Activated T-cell treated with anti-CD3 and anti-CD28 coated beads, Interleukin-2, amount 50 U/mL, for 72 hours (primary cell): ENCODE data around the gene PML. TPM values are rescaled to one million over a fixed set of nuclear protein-coding genes. Genes with fewer than 3 reads are reported as not detected.

Experiments
- ATAC-seq, 2 donors: fragments of 150-1000 bp; cut with Tn5 transposase; replicated peaks in 1 of 2; 2 replicates each; pipeline ENCODE4 v1.10.0; 2021; ENCODE audit warnings: moderate library complexity in 2 of 2, mild to moderate bottlenecking in 1 of 2
- DNase-seq, 2 donors: peaks; one replicate each; pipeline ENCODE4 v3.0.0; 2021 to 2022; ENCODE audit warnings: mixed read lengths in 1 of 2
- H3K27ac Mint-ChIP-seq: one replicate; pipeline ENCODE4 v1.8.0; 2022; ENCODE audit warnings: mild to moderate bottlenecking, moderate library complexity, mixed read lengths
- H3K27me3 Mint-ChIP-seq: one replicate; pipeline ENCODE4 v1.8.0; 2022; ENCODE audit warnings: low read depth, mixed read lengths
- H3K36me3 Mint-ChIP-seq, 2 donors: one replicate each; pipeline ENCODE4 v1.8.0; 2022; ENCODE audit warnings: mixed read lengths in 2 of 2, mild to moderate bottlenecking in 1 of 2; ENCODE audit not compliant: insufficient read depth in 2 of 2
- H3K4me1 Mint-ChIP-seq: one replicate; pipeline ENCODE4 v1.8.0; 2022; ENCODE audit warnings: low read depth, mixed read lengths
- H3K4me3 Mint-ChIP-seq, 2 donors: one replicate each; pipeline ENCODE4 v1.8.0; 2022; ENCODE audit warnings: mild to moderate bottlenecking in 2 of 2, mixed read lengths in 2 of 2, moderate library complexity in 2 of 2
- H3K9me3 Mint-ChIP-seq, 2 donors: one replicate each; pipeline ENCODE4 v1.8.0; 2022; ENCODE audit warnings: mixed read lengths in 2 of 2
- total RNA-seq, 2 donors: library from RNA; stranded (reverse); gene quantifications; one replicate each; pipeline ENCODE4 v1.2.3, GENCODE V29; 2022

The PML gene
- total RNA-seq, 2 donors from 2014 or later, result 70.9 to 71.6 TPM

DNA sequence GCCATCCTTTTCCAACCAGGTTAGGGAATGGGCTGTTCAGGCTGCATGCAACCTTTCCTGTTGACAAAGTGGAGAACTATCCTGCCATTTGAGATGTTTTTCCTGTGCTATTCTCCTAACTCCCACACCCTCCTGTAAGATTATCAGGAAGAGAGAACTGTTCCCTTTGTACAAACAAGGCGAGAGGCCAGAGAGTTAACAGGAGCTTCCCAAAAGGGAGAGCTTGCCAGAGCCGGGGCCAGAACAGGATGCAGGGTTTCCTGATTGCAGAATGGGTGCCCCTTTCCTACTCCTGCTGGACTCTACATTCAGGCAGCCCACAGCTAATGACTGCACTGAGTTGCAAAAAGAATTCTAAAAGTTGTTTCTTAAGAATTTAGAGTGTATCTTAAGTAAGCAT, 17.1 kb downstream of the PML start:
- Mint-ChIP-seq H3K9me3 (peaks cover 0 to under 1% of the 10 kb centered on the region in 2 donors), H3K27me3 (no peaks in the 10 kb centered on the region), H3K36me3 (peaks cover 12 to 37% of the 10 kb centered on the region in 2 donors), H3K4me1 (peaks cover 45% of the 10 kb centered on the region), H3K4me3 (no peak overlapping the region), H3K27ac (no peak overlapping the region)
- DNase-seq, result no peak
- no peak for ATAC-seq

DNA sequence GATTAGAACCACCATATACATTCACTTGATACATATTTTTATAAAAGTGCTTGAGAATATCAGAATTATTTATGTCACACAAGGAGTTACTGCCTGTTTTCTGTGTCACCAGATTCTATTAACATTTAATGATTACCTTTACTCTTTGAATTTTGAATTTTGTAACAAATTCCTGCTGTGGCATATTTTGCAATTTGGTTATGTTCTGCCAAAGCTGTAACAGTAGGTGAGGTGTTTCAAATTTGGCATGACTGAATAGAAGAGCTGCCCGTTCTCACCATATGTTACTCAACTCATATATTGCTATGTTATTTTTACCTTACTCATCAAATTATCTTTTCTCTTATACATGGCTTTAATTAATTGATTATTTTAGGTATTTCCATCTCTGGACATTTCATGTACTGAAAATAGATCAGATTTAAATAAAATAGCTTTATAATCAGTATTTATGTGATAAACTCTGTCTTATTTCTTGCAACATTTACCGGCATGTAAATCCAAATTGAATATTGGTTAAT, 18.9 kb downstream of the PML start:
- Mint-ChIP-seq H3K27me3 (no peaks in the 10 kb centered on the region), H3K4me3 (no peak overlapping the region), H3K36me3 (peaks cover 7 to 27% of the 10 kb centered on the region in 2 donors), H3K27ac (no peak overlapping the region), H3K4me1 (peaks cover 27% of the 10 kb centered on the region), H3K9me3 (no peaks in the 10 kb centered on the region)
- ATAC-seq (no peak), DNase-seq (no peak)

DNA sequence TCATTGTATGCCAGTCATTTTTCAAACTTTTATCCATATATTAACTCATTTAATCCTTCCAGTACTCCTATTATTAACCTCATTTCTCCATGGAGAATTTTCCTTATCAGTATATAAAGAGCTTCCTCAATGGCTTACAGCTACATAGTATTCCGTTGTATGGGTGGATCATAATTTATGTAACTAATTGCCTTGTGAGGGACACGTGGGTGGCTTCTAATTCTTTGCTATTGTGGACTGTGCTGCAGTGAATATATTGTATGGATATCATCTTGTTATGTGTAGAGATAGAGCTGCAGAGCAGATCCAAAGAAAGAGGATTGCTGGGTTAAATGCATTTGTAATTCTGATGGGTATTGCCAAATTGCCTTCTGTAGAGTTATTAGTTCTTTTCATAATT, 25.2 kb downstream of the PML start:
- peaks cover 4 to 14% of the 10 kb centered on the region in 2 donors for H3K36me3 Mint-ChIP-seq
- H3K4me1 Mint-ChIP-seq, result peaks cover 8% of the 10 kb centered on the region
- H3K9me3 Mint-ChIP-seq, result no peaks in the 10 kb centered on the region
- H3K27me3 Mint-ChIP-seq, result no peaks in the 10 kb centered on the region
- no peak for DNase-seq
- no peak for ATAC-seq
- H3K27ac Mint-ChIP-seq, result no peak overlapping the region
- H3K4me3 Mint-ChIP-seq, result no peak overlapping the region

DNA sequence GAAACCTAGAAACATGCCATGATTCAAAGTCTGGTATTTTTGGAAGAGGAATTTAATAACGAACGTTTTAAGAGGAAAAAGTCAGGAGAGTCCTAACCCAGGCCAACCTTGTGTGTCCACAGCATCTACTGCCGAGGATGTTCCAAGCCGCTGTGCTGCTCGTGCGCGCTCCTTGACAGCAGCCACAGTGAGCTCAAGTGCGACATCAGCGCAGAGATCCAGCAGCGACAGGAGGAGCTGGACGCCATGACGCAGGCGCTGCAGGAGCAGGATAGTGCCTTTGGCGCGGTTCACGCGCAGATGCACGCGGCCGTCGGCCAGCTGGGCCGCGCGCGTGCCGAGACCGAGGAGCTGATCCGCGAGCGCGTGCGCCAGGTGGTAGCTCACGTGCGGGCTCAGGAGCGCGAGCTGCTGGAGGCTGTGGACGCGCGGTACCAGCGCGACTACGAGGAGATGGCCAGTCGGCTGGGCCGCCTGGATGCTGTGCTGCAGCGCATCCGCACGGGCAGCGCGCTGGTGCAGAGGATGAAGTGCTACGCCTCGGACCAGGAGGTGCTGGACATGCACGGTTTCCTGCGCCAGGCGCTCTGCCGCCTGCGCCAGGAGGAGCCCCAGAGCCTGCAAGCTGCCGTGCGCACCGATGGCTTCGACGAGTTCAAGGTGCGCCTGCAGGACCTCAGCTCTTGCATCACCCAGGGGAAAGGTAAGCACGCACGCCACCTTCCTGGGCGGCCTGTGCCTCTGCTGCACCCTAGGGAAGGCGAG, 28.4 kb downstream of the PML start:
- Mint-ChIP-seq H3K4me3 (no peak overlapping the region), H3K4me1 (peaks cover 8% of the 10 kb centered on the region), H3K36me3 (peaks cover 7 to 11% of the 10 kb centered on the region in 2 donors), H3K27ac (no peak overlapping the region), H3K9me3 (no peaks in the 10 kb centered on the region), H3K27me3 (no peaks in the 10 kb centered on the region)
- no peak for DNase-seq
- ATAC-seq, result no peak

DNA sequence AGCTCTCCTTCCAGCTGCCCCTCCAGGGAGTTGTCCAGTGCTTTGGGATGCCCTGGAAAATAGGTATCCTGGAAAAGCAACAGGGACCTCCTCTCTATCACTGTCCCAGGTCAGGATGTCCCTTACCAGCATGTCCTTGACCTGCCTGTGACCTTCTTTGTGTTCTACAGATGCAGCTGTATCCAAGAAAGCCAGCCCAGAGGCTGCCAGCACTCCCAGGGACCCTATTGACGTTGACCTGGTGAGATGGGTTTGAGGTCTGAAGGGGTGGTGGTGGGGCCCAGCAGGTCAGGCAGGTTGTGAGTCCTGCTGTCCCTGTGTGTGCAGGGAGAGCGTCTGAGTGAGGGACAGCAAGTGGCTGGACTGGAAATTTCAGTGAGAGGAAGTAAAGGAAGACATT, 30.2 kb downstream of the PML start:
- ATAC-seq, result no peak
- DNase-seq, result no peak
- Mint-ChIP-seq H3K4me3 (no peak overlapping the region), H3K27ac (no peak overlapping the region), H3K4me1 (peaks cover 8% of the 10 kb centered on the region), H3K27me3 (no peaks in the 10 kb centered on the region), H3K9me3 (no peaks in the 10 kb centered on the region), H3K36me3 (peaks cover 7 to 11% of the 10 kb centered on the region in 2 donors)

DNA sequence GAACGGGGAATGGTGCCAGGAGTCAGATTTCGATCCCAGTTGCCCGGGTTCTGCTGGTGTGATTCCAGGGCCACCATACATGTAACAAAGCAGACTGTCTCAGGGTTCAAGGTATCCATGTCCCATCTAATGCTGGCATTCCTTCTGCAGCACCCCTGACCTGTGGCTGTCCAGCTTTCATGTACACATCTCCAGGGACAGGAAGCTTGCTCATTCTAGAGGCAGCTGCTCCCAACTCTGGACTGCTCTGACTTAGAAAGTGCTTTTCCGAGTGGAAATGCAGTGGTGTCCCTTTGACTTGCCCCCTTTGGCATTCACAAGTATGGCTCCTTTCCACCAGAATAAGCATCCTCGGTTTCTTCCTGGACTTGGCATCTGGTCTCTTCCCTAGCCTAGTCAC, 30.9 kb downstream of the PML start:
- H3K27ac Mint-ChIP-seq, result no peak overlapping the region
- no peak overlapping the region for H3K4me3 Mint-ChIP-seq
- peaks cover 8% of the 10 kb centered on the region for H3K4me1 Mint-ChIP-seq
- H3K9me3 Mint-ChIP-seq, result no peaks in the 10 kb centered on the region
- H3K36me3 Mint-ChIP-seq, result peaks cover 8 to 11% of the 10 kb centered on the region in 2 donors
- DNase-seq (no peak), ATAC-seq (no peak)
- no peaks in the 10 kb centered on the region for H3K27me3 Mint-ChIP-seq

DNA sequence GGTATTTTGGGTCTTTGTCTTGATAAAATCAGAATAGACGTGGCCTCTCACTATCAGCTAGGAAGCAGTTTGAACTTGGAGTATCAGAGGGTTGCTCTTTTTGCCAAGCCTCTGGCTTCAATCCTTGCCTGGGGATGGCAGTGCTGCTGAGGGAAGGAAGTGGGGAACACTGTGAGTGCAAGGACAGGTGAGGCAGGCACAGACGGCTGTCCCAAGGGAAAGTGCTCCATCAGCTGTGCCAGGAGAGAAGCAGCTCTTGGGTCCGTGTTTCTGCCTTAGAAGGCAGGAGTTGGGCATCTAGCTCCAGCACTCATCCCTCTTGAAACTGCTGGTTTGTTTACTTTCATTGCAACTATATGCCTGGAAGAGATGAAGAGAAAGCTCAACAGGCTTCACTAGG, 33.2 kb downstream of the PML start:
- Mint-ChIP-seq H3K27me3 (no peaks in the 10 kb centered on the region), H3K4me1 (peaks cover 1% of the 10 kb centered on the region), H3K9me3 (no peaks in the 10 kb centered on the region), H3K27ac (peak overlapping the region; percentile 19), H3K4me3 (no peak overlapping the region), H3K36me3 (peaks cover 4 to 6% of the 10 kb centered on the region in 2 donors)
- ATAC-seq, result no peak
- DNase-seq, result no peak

DNA sequence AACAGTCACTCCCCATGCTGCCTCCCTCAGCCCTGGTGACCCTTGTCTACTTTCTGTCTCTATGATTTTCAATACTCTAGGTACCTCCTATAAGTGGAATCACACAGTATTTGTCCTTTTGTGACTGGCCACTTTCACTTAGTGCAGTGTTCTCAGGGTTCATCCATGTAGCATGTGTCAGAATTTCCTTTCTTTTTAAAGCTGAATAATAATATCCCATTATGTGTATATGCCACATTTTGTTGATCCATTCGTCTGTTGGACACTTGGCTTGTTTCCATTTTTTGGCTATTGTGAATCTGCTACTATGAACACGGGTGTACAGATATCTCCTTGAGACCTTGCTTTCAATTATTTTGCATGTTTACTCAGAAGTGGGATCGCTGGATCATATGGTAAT, 34.1 kb downstream of the PML start:
- Mint-ChIP-seq H3K27ac (no peak overlapping the region), H3K9me3 (no peaks in the 10 kb centered on the region), H3K4me1 (no peaks in the 10 kb centered on the region), H3K4me3 (no peak overlapping the region), H3K27me3 (no peaks in the 10 kb centered on the region), H3K36me3 (peaks cover 4 to 6% of the 10 kb centered on the region in 2 donors)
- ATAC-seq, result no peak
- DNase-seq, result no peak

DNA sequence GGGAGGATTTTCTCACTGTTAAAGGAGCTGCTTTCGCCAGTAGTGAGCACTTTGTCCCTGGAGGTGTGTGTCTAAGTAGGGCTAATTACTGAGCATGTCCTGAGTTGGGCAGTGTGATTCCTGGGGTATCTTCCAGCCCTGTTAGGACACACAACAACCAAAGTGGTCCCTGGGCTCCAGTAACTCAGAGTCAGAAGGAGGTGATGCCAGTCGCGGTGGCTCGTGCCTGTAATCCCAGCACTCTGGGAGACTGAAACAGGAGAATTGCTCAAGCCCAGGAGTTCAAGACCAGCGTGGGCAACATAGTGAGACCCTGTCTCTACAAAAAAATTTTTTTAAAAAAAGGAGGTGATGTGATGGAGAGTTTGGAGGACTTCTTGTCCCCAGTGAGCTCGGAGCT, 37.5 kb downstream of the PML start:
- DNase-seq (no peak), ATAC-seq (no peak)
- H3K9me3 Mint-ChIP-seq, result no peaks in the 10 kb centered on the region
- peak overlapping the region; percentile 13 for H3K27ac Mint-ChIP-seq
- H3K4me1 Mint-ChIP-seq, result no peaks in the 10 kb centered on the region
- H3K36me3 Mint-ChIP-seq, result peaks cover 2 to 3% of the 10 kb centered on the region in 2 donors
- H3K27me3 Mint-ChIP-seq, result no peaks in the 10 kb centered on the region
- H3K4me3 Mint-ChIP-seq, result no peak overlapping the region

GRCh38 chr15:74032606-74033561, 38.4 kb downstream of the PML start:
- no peak for ATAC-seq
- DNase-seq, result no peak
- Mint-ChIP-seq H3K27ac (no peak overlapping the region), H3K27me3 (no peaks in the 10 kb centered on the region), H3K4me1 (no peaks in the 10 kb centered on the region), H3K36me3 (peaks cover 2 to 3% of the 10 kb centered on the region in 2 donors), H3K9me3 (no peaks in the 10 kb centered on the region), H3K4me3 (no peak overlapping the region)

- no peak overlapping the region for H3K4me3 Mint-ChIP-seq
- H3K4me1 Mint-ChIP-seq, result no peaks in the 10 kb centered on the region
- H3K27ac Mint-ChIP-seq, result no peak overlapping the region
- no peaks in the 10 kb centered on the region for H3K27me3 Mint-ChIP-seq
- peaks cover 2 to 3% of the 10 kb centered on the region in 2 donors for H3K36me3 Mint-ChIP-seq
- DNase-seq (no peak), ATAC-seq (no peak)
- no peaks in the 10 kb centered on the region for H3K9me3 Mint-ChIP-seq
These were observed 39.8 kb downstream of the PML start for GRCh38 chr15:74034206-74034755.

- DNase-seq (no peak), ATAC-seq (no peak)
- H3K9me3 Mint-ChIP-seq, result no peaks in the 10 kb centered on the region
- no peak overlapping the region for H3K27ac Mint-ChIP-seq
- peaks cover 0 to 3% of the 10 kb centered on the region in 2 donors for H3K36me3 Mint-ChIP-seq
- no peaks in the 10 kb centered on the region for H3K4me1 Mint-ChIP-seq
- H3K27me3 Mint-ChIP-seq, result no peaks in the 10 kb centered on the region
- no peak overlapping the region for H3K4me3 Mint-ChIP-seq
These were observed 40.9 kb downstream of the PML start for GRCh38 chr15:74035121-74036017.
